ENCODE results near the gene CCDC85B.

DNA sequence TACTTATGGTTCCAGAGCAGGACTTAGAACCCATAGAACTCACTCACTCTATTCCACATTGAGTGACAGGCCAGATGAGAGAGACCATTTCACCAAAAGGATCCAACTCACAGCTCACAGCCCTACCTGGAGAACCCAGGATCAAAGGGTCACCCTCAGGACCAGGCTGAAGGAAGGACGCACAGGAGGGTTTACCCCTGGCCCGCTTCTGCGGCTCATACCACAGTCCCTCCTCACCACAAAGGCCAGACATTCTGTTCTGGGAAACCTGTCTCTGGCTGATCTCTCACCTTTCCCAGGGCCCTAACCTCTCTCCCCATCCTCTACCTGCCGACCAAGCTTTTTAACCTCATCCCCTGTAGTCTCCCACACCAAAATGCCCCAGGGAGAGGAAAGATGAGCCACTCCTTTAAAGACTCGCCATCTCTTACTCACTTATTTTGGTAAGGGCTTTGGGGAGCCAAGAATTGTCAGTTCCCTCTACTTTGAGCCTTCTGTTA is 5.1 kb downstream of the CCDC85B start:
- TF ChIP-seq, protein P1, sequence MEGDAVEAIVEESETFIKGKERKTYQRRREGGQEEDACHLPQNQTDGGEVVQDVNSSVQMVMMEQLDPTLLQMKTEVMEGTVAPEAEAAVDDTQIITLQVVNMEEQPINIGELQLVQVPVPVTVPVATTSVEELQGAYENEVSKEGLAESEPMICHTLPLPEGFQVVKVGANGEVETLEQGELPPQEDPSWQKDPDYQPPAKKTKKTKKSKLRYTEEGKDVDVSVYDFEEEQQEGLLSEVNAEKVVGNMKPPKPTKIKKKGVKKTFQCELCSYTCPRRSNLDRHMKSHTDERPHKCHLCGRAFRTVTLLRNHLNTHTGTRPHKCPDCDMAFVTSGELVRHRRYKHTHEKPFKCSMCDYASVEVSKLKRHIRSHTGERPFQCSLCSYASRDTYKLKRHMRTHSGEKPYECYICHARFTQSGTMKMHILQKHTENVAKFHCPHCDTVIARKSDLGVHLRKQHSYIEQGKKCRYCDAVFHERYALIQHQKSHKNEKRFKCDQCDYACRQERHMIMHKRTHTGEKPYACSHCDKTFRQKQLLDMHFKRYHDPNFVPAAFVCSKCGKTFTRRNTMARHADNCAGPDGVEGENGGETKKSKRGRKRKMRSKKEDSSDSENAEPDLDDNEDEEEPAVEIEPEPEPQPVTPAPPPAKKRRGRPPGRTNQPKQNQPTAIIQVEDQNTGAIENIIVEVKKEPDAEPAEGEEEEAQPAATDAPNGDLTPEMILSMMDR (IDR thresholded peaks at IDR 0.05) = no peak
- TF ChIP-seq POLR2AphosphoS5 (IDR thresholded peaks at IDR 0.05) (no peak), EP300 (IDR thresholded peaks at IDR 0.05; ENCODE audit: low read depth) (no peak)
